OCI-LY1 (cell line): ENCODE data around the gene USP22.
A peak's percentile ranks its signal among the peaks of the same experiment; 100 is the strongest.

Experiments used
- H2AFZ ChIP-seq: fragments of 200-600 bp; sonication (generic), shearing (Covaris generic); 2 replicates; pipeline ENCODE4 v1.6.0; 2014; ENCODE audit warnings: antibody characterized with exemption, mild to moderate bottlenecking, low read length
- H3F3A ChIP-seq: fragments of 200-600 bp; sonication (generic), shearing (Covaris generic); 2 replicates; pipeline ENCODE4 v1.6.0; 2014; ENCODE audit warnings: mild to moderate bottlenecking, antibody characterized with exemption, low read length, moderate library complexity; ENCODE audit not compliant: insufficient read depth
- H3K27ac ChIP-seq: fragments of 200-600 bp; sonication (generic); 2 replicates; pipeline ENCODE4 v1.5.1; 2014; ENCODE audit warnings: low read length, mixed run types, mild to moderate bottlenecking, low read depth; ENCODE audit not compliant: poor library complexity, severe bottlenecking
- H3K27me3 ChIP-seq: fragments of 200-600 bp; sonication (generic); 2 replicates; pipeline ENCODE4 v1.6.0; 2014; ENCODE audit warnings: antibody characterized with exemption, mild to moderate bottlenecking, low read length, moderate library complexity; ENCODE audit not compliant: insufficient read depth
- H3K36me3 ChIP-seq: fragments of 200-600 bp; sonication (generic); 2 replicates; pipeline ENCODE4 v1.6.1; 2014; ENCODE audit warnings: mild to moderate bottlenecking, antibody characterized with exemption, low read length, moderate library complexity, mixed read lengths; ENCODE audit not compliant: insufficient read depth
- H3K4me1 ChIP-seq: fragments of 200-600 bp; sonication (generic); 2 replicates; pipeline ENCODE4 v1.5.1; 2014; ENCODE audit warnings: mild to moderate bottlenecking, low read length, moderate library complexity; ENCODE audit not compliant: insufficient read depth, severe bottlenecking
- H3K4me2 ChIP-seq: fragments of 200-600 bp; sonication (generic), shearing (Covaris generic); 2 replicates; pipeline ENCODE4 v1.6.1; 2014; ENCODE audit warnings: low read length
- H3K4me3 ChIP-seq: fragments of 200-600 bp; sonication (generic); 2 replicates; pipeline ENCODE4 v1.5.1; 2014; ENCODE audit warnings: low read length, low read depth, mild to moderate bottlenecking, mixed read lengths; ENCODE audit not compliant: poor library complexity, severe bottlenecking
- H3K79me2 ChIP-seq: fragments of 200-600 bp; shearing (Covaris generic); 2 replicates; pipeline ENCODE4 v1.6.1; 2016; ENCODE audit warnings: mixed run types, low read length, mixed read lengths; ENCODE audit not compliant: insufficient read depth
- H3K9ac ChIP-seq: fragments of 200-600 bp; sonication (generic), shearing (Covaris generic); 2 replicates; pipeline ENCODE4 v1.6.1; 2014; ENCODE audit warnings: mild to moderate bottlenecking, low read length, mixed read lengths
- H3K9me2 ChIP-seq: fragments of 200-600 bp; sonication (generic), shearing (Covaris generic); 2 replicates; pipeline ENCODE4 v1.6.1; 2014; ENCODE audit warnings: low read depth, mild to moderate bottlenecking, low read length, mixed read lengths
- H3K9me3 ChIP-seq: fragments of 200-600 bp; shearing (Covaris generic); 2 replicates; pipeline ENCODE4 v1.6.1; 2014; ENCODE audit warnings: low read length, mixed read lengths
- H4K20me1 ChIP-seq: fragments of 200-600 bp; sonication (generic), shearing (Covaris generic); 2 replicates; pipeline ENCODE4 v1.6.0; 2016; ENCODE audit warnings: mild to moderate bottlenecking, low read length; ENCODE audit not compliant: insufficient read depth
- EZH2 ChIP-seq: fragments of 200-600 bp; sonication (generic), shearing (Covaris generic); IDR thresholded peaks from 2 replicates; pipeline ENCODE4 v1.8.0; 2017; ENCODE audit warnings: borderline replicate concordance, mixed run types, mild to moderate bottlenecking, antibody characterized with exemption, low read length, moderate library complexity, mixed read lengths
- TF ChIP-seq, protein P1 (sequence below): fragments of 200-600 bp; sonication (generic), shearing (Covaris generic); IDR thresholded peaks from 2 replicates; pipeline ENCODE4 v1.5.1; 2017; ENCODE audit warnings: mild to moderate bottlenecking, antibody characterized with exemption, low read length, moderate library complexity, mixed read lengths

Gene USP22

DNA sequence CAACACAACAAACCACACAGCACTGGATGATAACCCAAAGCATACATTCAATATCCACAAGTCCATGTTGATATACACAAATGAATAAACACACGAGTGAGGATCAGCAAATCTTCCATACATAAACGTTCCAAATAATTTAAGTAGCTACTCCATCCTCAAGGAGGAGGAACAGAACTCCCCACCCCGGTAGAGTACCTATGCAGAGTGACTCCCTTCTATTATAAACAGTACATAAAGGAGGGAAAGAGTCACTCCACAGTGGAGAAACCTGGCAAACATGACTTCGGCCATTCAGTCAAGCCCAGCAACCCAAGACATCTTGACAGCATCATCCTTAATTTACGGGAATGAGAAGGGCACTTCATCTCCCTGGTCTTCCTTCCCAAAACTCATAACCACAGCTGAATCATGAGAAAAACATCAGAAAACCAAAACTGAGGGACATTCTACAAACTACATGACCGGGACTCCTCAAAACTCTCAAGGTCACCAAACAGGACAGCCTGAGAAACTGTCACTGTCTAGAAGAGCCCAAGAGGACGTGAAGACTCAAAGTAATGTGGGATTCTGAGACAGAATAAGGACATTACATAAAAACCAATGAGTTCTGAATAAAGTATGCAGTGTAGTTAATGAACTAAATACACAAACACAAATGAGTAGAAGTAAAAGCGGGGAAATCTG is 5.6 kb downstream of the USP22 start:
- 0 out of 2 replicates have a peak overlapping the region, but pooled peaks have one; percentile 7 for H3K4me2 ChIP-seq
- H3K79me2 ChIP-seq = peaks cover 96% of the 10 kb centered on the region
- peaks cover 58% of the 10 kb centered on the region for H3K4me1 ChIP-seq
- no peak overlapping the region for H2AFZ ChIP-seq
- H3K27ac ChIP-seq = no peak overlapping the region
- H3K9ac ChIP-seq = no peak overlapping the region
- TF ChIP-seq, protein P1, sequence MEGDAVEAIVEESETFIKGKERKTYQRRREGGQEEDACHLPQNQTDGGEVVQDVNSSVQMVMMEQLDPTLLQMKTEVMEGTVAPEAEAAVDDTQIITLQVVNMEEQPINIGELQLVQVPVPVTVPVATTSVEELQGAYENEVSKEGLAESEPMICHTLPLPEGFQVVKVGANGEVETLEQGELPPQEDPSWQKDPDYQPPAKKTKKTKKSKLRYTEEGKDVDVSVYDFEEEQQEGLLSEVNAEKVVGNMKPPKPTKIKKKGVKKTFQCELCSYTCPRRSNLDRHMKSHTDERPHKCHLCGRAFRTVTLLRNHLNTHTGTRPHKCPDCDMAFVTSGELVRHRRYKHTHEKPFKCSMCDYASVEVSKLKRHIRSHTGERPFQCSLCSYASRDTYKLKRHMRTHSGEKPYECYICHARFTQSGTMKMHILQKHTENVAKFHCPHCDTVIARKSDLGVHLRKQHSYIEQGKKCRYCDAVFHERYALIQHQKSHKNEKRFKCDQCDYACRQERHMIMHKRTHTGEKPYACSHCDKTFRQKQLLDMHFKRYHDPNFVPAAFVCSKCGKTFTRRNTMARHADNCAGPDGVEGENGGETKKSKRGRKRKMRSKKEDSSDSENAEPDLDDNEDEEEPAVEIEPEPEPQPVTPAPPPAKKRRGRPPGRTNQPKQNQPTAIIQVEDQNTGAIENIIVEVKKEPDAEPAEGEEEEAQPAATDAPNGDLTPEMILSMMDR = no peak
- no peaks in the 10 kb centered on the region for H3K27me3 ChIP-seq
- H3F3A ChIP-seq = no peaks in the 10 kb centered on the region
- peaks cover 11% of the 10 kb centered on the region; the same call in 1 of the 2 replicates for H4K20me1 ChIP-seq
- H3K36me3 ChIP-seq = peaks cover 41% of the 10 kb centered on the region
- H3K9me3 ChIP-seq = no peaks in the 10 kb centered on the region
- H3K9me2 ChIP-seq = no peaks in the 10 kb centered on the region
- no peak overlapping the region for H3K4me3 ChIP-seq

DNA sequence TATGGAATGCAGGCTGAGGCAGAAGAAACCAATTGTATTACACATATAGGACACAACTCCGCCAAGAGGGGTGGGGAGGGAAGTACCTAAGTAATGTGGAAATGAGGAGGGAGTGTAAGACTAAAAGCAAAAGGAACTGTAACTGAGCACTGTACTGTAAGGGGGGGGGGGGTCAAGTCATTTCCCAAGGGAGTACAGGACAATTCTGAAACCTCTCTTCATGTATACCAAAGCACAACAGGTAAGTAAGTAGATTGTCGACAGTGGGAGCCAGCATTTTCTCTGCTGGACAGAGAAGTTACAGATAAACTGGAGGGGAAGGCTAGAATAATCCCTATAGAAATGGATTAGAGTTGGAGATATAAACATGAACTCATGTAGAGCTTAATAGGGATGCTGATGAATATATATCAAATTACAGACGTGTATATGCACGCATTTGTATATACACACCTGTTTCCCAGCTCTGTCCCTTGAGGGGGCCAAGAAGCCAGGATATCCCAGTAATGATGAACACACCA is 6.4 kb downstream of the USP22 start:
- Histone ChIP-seq H3K36me3 (peaks cover 47% of the 10 kb centered on the region), H3K4me1 (peaks cover 58% of the 10 kb centered on the region), H3K9me2 (no peaks in the 10 kb centered on the region), H3K79me2 (peaks cover 97% of the 10 kb centered on the region), H4K20me1 (peaks cover 11% of the 10 kb centered on the region; the same call in 1 of the 2 replicates), H3K27me3 (no peaks in the 10 kb centered on the region), H3K9me3 (no peaks in the 10 kb centered on the region), H3K9ac (no peak overlapping the region), H3K4me2 (peak overlapping the region; percentile 7; the same call in 1 of the 2 replicates), H3F3A (no peaks in the 10 kb centered on the region), H3K4me3 (no peak overlapping the region), H3K27ac (no peak overlapping the region), H2AFZ (no peak overlapping the region)
- TF ChIP-seq, protein P1 = no peak
- no peak for TF ChIP-seq EZH2

DNA sequence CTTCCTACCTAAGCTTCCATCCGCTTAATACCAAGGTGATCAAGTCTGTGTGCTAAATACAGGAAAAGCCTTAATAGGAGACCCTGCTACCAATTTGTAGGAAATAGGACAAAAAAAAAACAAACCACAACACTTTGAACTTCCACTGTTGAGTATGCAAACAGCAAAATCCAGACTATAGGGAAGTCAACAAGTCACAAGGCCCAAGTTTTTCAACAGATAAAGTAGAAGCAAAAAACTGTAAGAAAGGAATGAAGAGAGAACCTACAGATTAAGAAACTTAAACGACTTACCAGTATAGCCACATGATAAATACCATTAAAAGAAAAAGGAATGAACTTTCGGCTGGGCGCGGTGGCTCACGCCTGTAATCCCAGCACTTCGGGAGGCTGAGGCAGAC is 7.4 kb downstream of the USP22 start:
- peaks cover 50% of the 10 kb centered on the region for H3K4me1 ChIP-seq
- no peak overlapping the region for H3K9ac ChIP-seq
- no peak overlapping the region for H2AFZ ChIP-seq
- H3K9me2 ChIP-seq = no peaks in the 10 kb centered on the region
- peaks cover 50% of the 10 kb centered on the region for H3K36me3 ChIP-seq
- no peaks in the 10 kb centered on the region for H3K9me3 ChIP-seq
- no peak overlapping the region for H3K27ac ChIP-seq
- H3F3A ChIP-seq = no peaks in the 10 kb centered on the region
- H4K20me1 ChIP-seq = peaks cover 11% of the 10 kb centered on the region; the same call in 1 of the 2 replicates
- no peak overlapping the region for H3K4me3 ChIP-seq
- H3K4me2 ChIP-seq = peak overlapping the region; percentile 46
- H3K79me2 ChIP-seq = peaks cover 97% of the 10 kb centered on the region
- TF ChIP-seq, protein P1 = no peak
- TF ChIP-seq EZH2 = no peak
- H3K27me3 ChIP-seq = no peaks in the 10 kb centered on the region
